Measurements from ENCODE around the gene FBXL14. TPM values are rescaled to one million over a fixed set of nuclear protein-coding genes. Genes with fewer than 3 reads are reported as not detected.

Gene FBXL14
- total and polyA plus RNA-seq, 4 donors = 0.67 to 7.5 (median 4.9) TPM

DNA sequence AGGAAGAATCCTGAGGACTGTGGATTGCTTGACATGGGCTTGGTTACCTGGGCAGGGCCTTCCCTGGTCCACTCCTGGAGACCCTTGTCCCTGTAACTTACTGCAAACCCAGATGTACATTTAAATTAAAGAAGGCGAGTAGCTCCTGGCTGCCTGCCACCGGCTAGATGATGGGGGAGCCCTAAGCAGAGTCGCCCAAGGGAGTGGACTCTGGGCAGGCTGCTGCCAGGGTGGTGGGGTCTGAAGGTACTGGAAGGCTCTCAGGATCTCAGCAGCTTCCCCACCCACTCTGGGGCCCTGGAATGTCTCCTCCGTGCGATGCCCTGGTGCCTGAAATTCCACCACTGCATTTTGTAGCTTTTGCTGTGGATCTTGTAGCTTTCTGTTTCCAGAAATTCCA, 74.7 kb downstream of the FBXL14 start:
- TF ChIP-seq NR2F2 (IDR thresholded peaks at IDR 0.05) = no peak
- no peak for TF ChIP-seq RAD21 (IDR thresholded peaks at IDR 0.05)
- no peak for TF ChIP-seq YY1 (IDR thresholded peaks at IDR 0.05)
- TF ChIP-seq, protein P1, sequence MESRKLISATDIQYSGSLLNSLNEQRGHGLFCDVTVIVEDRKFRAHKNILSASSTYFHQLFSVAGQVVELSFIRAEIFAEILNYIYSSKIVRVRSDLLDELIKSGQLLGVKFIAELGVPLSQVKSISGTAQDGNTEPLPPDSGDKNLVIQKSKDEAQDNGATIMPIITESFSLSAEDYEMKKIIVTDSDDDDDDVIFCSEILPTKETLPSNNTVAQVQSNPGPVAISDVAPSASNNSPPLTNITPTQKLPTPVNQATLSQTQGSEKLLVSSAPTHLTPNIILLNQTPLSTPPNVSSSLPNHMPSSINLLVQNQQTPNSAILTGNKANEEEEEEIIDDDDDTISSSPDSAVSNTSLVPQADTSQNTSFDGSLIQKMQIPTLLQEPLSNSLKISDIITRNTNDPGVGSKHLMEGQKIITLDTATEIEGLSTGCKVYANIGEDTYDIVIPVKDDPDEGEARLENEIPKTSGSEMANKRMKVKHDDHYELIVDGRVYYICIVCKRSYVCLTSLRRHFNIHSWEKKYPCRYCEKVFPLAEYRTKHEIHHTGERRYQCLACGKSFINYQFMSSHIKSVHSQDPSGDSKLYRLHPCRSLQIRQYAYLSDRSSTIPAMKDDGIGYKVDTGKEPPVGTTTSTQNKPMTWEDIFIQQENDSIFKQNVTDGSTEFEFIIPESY (IDR thresholded peaks at IDR 0.05) = no peak
- no peak for TF ChIP-seq FOXA2 (IDR thresholded peaks at IDR 0.05)
- no peak for TF ChIP-seq HNF4A (conservative IDR thresholded peaks at IDR 0.05)
- TF ChIP-seq FOXA1 (IDR thresholded peaks at IDR 0.05) = no peak
- TF ChIP-seq SP1 (IDR thresholded peaks at IDR 0.05) = no peak
- no peak for TF ChIP-seq RXRA (IDR thresholded peaks at IDR 0.05)
- TF ChIP-seq, protein P2, sequence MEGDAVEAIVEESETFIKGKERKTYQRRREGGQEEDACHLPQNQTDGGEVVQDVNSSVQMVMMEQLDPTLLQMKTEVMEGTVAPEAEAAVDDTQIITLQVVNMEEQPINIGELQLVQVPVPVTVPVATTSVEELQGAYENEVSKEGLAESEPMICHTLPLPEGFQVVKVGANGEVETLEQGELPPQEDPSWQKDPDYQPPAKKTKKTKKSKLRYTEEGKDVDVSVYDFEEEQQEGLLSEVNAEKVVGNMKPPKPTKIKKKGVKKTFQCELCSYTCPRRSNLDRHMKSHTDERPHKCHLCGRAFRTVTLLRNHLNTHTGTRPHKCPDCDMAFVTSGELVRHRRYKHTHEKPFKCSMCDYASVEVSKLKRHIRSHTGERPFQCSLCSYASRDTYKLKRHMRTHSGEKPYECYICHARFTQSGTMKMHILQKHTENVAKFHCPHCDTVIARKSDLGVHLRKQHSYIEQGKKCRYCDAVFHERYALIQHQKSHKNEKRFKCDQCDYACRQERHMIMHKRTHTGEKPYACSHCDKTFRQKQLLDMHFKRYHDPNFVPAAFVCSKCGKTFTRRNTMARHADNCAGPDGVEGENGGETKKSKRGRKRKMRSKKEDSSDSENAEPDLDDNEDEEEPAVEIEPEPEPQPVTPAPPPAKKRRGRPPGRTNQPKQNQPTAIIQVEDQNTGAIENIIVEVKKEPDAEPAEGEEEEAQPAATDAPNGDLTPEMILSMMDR (IDR thresholded peaks at IDR 0.05; ENCODE audit: low read depth, low read length, missing input control) = no peak
- no peak for TF ChIP-seq GABPA (IDR thresholded peaks at IDR 0.05 in 1 of 2, conservative IDR thresholded peaks at IDR 0.05 in 1 of 2)
- no peak for TF ChIP-seq HNF4G (IDR thresholded peaks at IDR 0.05)
- TF ChIP-seq EGR1 (IDR thresholded peaks at IDR 0.05; ENCODE audit: low read depth in 2 of 2) = no peak
- TF ChIP-seq, protein P3, sequence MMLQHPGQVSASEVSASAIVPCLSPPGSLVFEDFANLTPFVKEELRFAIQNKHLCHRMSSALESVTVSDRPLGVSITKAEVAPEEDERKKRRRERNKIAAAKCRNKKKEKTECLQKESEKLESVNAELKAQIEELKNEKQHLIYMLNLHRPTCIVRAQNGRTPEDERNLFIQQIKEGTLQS (IDR thresholded peaks at IDR 0.05) = no peak
- no peak for TF ChIP-seq TAF1 (conservative IDR thresholded peaks at IDR 0.05)
- Histone ChIP-seq H3K9me3 (ENCODE audit: control insufficient read depth in 4 of 4, low read length in 3 of 4) (peaks cover 0 to under 1% (median 0%) of the 10 kb centered on the region in 4 donors), H3K27me3 (ENCODE audit: control insufficient read depth in 4 of 4, insufficient read depth in 4 of 4, low read length in 3 of 4) (no peaks in the 10 kb centered on the region), H3K9ac (ENCODE audit: low read depth in 1 of 2, low read length in 2 of 2) (no peak overlapping the region), H3K36me3 (ENCODE audit: control insufficient read depth in 4 of 4, insufficient read depth in 3 of 4, low read depth in 1 of 4, low read length in 3 of 4) (no peaks in the 10 kb centered on the region), H3K4me1 (ENCODE audit: control insufficient read depth in 4 of 4, insufficient read depth in 4 of 4, low read length in 3 of 4) (peaks cover 3 to 10% (median 6%) of the 10 kb centered on the region in 4 donors), H3K4me3 (ENCODE audit: low read depth in 1 of 3, low read length in 3 of 3) (no peak overlapping the region), H3K27ac (ENCODE audit: low read depth in 1 of 2, low read length in 2 of 2) (no peak overlapping the region)
- WGBS = 56% methylated on average over 5 of the region's 5 CpGs
- no peak for DNase-seq (ENCODE audit: low spot score)

DNA sequence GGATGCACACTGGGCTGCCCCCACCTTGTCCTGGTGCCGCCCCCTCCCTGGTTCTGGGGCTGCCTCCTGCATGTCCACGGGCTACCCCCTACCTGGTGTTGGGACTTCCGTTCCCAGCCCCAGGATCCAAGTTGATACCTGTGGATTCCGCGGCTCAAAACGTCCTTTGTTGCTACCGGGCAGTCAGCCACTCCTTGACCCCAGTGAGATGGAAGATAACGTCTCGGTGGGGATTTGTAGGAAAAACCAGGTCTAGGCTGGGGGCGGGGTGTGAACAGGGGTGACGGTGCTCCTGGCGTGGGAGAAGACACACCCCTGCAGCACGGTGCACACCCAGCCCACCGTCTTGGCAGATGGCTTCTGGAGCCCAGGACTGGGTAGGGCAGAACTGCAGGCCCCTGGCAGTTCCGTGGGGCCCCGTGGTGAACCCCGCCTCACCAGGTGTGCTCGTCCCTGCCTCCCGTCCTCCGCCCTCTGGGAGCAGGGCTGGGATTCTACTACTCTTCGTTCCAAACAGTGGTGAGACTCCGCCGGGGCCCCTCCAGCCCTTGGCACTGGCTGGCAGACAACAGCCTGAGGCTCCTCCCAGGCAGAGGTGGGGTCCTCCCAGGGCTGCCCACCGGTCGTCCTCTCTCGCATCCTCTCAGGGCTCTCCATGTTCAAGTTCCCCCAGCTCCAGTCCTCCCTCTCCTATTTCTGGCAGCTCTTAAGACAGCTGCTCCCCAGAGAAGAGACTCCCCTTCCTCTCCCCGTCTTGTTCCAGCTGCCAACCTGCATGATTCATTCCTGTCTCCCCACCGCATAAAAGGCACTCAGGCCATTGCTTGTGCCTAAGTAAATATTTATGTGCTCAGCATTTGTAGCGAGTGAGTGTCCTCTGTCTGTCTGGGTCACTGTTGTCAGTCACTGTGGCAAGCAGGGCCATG, 75.5 kb downstream of the FBXL14 start:
- DNase-seq (ENCODE audit: low spot score) = no peak
- no peaks in the 10 kb centered on the region for H3K27me3 ChIP-seq (ENCODE audit: control insufficient read depth in 4 of 4, insufficient read depth in 4 of 4, low read length in 3 of 4)
- H3K4me1 ChIP-seq (ENCODE audit: control insufficient read depth in 4 of 4, insufficient read depth in 4 of 4, low read length in 3 of 4) = peaks cover 3 to 10% (median 6%) of the 10 kb centered on the region in 4 donors
- H3K9me3 ChIP-seq (ENCODE audit: control insufficient read depth in 4 of 4, low read length in 3 of 4) = peaks cover 0 to 1% (median 0%) of the 10 kb centered on the region in 4 donors
- TF ChIP-seq FOXA2 (IDR thresholded peaks at IDR 0.05) = peak; percentile 28
- peak; percentile 33 to 35 for TF ChIP-seq RAD21 (IDR thresholded peaks at IDR 0.05)
- no peak for TF ChIP-seq HNF4G (IDR thresholded peaks at IDR 0.05)
- TF ChIP-seq HNF4A (conservative IDR thresholded peaks at IDR 0.05) = peak; percentile 30 to 42
- TF ChIP-seq EGR1 (IDR thresholded peaks at IDR 0.05; ENCODE audit: low read depth in 2 of 2) = no peak
- TF ChIP-seq, protein P2 (IDR thresholded peaks at IDR 0.05; ENCODE audit: low read depth, low read length, missing input control) = no peak
- TF ChIP-seq RXRA (IDR thresholded peaks at IDR 0.05) = peak in 1 of 2 donors; percentile 45
- H3K9ac ChIP-seq (ENCODE audit: low read depth in 1 of 2, low read length in 2 of 2) = no peak overlapping the region
- 50% methylated on average over 29 of the region's 29 CpGs for WGBS
- peak overlapping the region in 1 of 3 donors; percentile 7 for H3K4me3 ChIP-seq (ENCODE audit: low read depth in 1 of 3, low read length in 3 of 3)
- no peak overlapping the region for H3K27ac ChIP-seq (ENCODE audit: low read depth in 1 of 2, low read length in 2 of 2)
- no peaks in the 10 kb centered on the region for H3K36me3 ChIP-seq (ENCODE audit: control insufficient read depth in 4 of 4, insufficient read depth in 3 of 4, low read depth in 1 of 4, low read length in 3 of 4)
